ENCODE results near the gene MUSK.

Gene MUSK

DNA sequence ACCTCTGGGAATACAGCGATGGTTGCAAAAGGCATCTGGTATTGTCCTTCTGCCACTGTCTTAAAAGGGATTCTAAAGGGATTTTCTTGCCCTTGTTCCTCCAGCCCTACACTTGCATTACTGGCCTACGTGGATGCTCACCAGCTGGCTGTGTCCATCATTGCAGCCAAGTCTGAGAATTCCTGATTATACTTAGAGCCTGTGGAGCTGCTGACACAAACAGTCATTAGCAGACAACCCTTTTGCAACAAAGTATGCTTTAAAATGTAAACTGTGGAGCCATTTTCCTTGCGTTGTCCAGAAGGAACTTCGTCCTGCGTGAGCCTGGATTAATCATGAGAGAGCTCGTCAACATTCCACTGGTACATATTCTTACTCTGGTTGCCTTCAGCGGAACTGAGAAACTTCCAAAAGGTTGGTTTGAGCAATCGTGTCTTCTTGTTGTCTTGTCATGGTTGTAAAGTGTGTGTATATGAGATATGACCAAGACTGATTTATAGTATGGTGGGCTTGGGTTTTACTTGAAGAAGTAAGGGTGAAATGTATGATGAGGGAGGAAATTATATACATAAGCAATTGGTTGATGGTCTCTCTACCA lies at the start of gene MUSK:
MUSK (plus strand) TSS at position 222 of the 598 bp plus-strand sequence; CDS start at position 336, 114 bp downstream.
- no peak within 1 kb of the TSS for H3K4me3 ChIP-seq (ENCODE audit: low read length)
- TF ChIP-seq ZNF274 (IDR thresholded peaks at IDR 0.05; ENCODE audit: low read depth, low read length): no peak

DNA sequence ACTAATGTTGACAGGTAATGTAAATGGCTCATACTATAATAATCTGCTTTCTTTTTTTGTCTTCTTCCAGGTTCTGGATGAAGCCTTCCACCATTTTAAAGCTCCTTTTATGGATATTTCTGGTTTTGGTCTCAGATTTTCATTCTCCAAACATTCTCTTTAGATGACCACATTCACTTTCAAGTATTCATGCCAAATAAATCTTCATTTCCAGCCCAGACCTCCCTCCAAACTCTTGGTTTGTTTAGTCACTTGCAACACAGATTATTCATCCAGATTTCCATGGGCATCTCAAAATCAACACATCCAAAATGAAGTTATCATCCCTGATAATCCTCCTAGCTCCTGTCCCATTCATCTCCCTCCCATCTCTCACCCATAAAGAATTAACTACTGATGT lies 48.8 kb upstream of the MUSK start:
- H3K4me3 ChIP-seq (ENCODE audit: low read length): no peak overlapping the region

GRCh38 chr9:110620726-110621125 lies 47.9 kb upstream of the MUSK start:
- H3K4me3 ChIP-seq (ENCODE audit: low read length): no peak overlapping the region
- TF ChIP-seq ZNF274 (IDR thresholded peaks at IDR 0.05; ENCODE audit: low read depth, low read length): no peak

More for the DNA sequence above, 48.8 kb upstream of the MUSK start:
- TF ChIP-seq ZNF274 (IDR thresholded peaks at IDR 0.05; ENCODE audit: low read depth, low read length): no peak

GRCh38 chr9:110622368-110622767 lies 46.2 kb upstream of the MUSK start:
- H3K4me3 ChIP-seq (ENCODE audit: low read length): no peak overlapping the region
- TF ChIP-seq ZNF274 (IDR thresholded peaks at IDR 0.05; ENCODE audit: low read depth, low read length): no peak

DNA sequence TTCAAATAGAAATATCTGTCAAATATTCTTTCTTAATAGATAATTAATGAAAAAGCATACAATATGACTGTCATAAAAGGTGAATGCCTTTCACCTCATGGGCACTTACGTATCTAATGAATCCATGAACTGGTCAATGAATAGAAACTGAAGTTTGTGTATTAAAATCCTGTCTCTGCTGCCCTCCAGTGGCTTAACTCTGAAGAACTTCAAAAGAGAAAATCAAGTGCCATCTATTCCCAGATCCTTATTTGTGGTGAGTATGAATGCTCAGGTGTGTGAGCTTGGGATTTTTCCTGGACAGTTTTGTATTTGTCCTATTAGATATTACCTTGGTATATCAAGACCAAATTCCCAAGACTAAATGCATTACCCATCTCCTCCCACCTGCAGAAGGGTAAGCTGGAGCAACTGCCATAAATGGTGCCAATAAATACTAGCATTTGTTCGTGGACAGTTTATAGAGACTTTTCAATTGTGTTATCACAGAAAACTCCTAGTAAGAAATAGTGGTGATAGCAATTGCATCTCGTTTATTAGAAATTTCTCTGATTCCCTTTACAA lies 45.0 kb upstream of the MUSK start:
- TF ChIP-seq ZNF274 (IDR thresholded peaks at IDR 0.05; ENCODE audit: low read depth, low read length): no peak
- no peak overlapping the region for H3K4me3 ChIP-seq (ENCODE audit: low read length)

- no peak for TF ChIP-seq ZNF274 (IDR thresholded peaks at IDR 0.05; ENCODE audit: low read depth, low read length)
- no peak overlapping the region for H3K4me3 ChIP-seq (ENCODE audit: low read length)
Observed at GRCh38 chr9:110626101-110626829, 42.3 kb upstream of the MUSK start.

DNA sequence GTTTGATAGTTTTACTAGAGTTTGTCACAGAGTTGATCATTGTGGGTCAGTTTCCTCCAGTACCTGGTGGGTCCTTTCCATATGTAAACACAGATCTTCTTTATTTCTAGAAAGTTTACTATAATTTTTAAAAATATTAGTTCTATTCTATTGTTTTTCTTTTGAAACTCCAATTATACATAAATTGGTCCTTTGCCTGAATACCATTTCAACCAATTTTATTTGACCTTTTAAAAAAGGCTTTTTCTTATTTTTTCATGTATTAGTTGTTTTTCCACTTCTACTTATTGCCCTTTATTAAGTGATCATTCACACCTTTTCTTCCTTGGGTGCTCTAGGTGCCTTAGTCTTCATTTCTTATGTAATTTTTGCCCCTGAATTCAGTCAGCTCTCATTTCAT lies 33.0 kb upstream of the MUSK start:
- TF ChIP-seq ZNF274 (IDR thresholded peaks at IDR 0.05; ENCODE audit: low read depth, low read length): no peak

DNA sequence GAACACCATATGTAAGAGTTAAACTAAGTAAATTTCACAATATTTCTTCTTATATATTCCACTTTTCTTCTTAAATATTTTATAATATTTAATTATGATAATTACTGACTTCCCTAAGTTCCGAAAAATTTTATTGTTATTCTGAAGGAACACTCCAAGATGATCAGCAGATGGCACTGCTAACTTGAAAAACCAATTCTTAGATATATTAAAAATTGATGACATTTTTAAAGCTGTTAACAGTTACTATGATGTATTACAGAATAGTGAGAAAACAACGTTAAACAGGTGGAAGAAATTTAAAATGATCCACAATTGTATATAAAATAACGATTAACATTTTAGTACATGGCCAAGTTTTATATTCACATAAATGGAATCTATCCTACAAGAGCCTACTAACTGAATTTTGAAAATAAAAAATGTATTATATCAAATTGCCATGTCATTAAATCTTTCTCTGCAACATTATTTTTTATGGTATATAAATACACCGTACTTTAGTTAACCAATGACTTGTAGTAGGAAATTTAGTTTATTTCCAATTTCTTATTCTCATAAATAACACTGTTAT lies 30.1 kb upstream of the MUSK start:
- H3K4me3 ChIP-seq (ENCODE audit: low read length): no peak overlapping the region
- no peak for TF ChIP-seq ZNF274 (IDR thresholded peaks at IDR 0.05; ENCODE audit: low read depth, low read length)

More for the DNA sequence above, 33.0 kb upstream of the MUSK start:
- H3K4me3 ChIP-seq (ENCODE audit: low read length): no peak overlapping the region

- H3K4me3 ChIP-seq (ENCODE audit: low read length): no peak overlapping the region
- no peak for TF ChIP-seq ZNF274 (IDR thresholded peaks at IDR 0.05; ENCODE audit: low read depth, low read length)
Observed at GRCh38 chr9:110640736-110641135, 27.9 kb upstream of the MUSK start.

GRCh38 chr9:110641293-110641692 lies 27.3 kb upstream of the MUSK start:
- no peak overlapping the region for H3K4me3 ChIP-seq (ENCODE audit: low read length)
- no peak for TF ChIP-seq ZNF274 (IDR thresholded peaks at IDR 0.05; ENCODE audit: low read depth, low read length)

GRCh38 chr9:110648696-110649095 lies 19.9 kb upstream of the MUSK start:
- TF ChIP-seq ZNF274 (IDR thresholded peaks at IDR 0.05; ENCODE audit: low read depth, low read length): no peak
- no peak overlapping the region for H3K4me3 ChIP-seq (ENCODE audit: low read length)

DNA sequence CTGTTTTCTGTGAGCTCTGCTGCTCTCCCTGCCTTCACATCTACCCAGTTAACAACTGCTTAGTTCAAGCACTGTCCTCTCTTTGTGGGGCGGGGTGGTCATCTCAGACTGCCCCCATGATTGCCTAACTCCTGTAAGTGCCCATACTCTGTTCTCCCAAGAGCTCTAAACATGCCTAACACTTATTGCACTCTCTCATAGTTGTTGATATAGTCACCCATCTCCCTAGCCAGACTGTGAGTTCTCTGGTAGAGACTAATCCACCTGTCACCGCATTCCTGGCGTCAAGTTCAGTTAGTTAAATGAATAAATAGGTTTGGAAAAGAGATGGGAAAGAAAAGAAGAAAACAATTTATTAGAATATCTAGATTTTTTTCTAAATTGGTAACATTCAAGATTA lies 18.3 kb upstream of the MUSK start:
- TF ChIP-seq ZNF274 (IDR thresholded peaks at IDR 0.05; ENCODE audit: low read depth, low read length): no peak
- H3K4me3 ChIP-seq (ENCODE audit: low read length): no peak overlapping the region

- H3K4me3 ChIP-seq (ENCODE audit: low read length): no peak overlapping the region
- TF ChIP-seq ZNF274 (IDR thresholded peaks at IDR 0.05; ENCODE audit: low read depth, low read length): no peak
Observed at GRCh38 chr9:110650991-110651411, 17.6 kb upstream of the MUSK start.

GRCh38 chr9:110655754-110656641 lies 12.6 kb upstream of the MUSK start:
- no peak for TF ChIP-seq ZNF274 (IDR thresholded peaks at IDR 0.05; ENCODE audit: low read depth, low read length)

More at GRCh38 chr9:110655754-110656641, 12.6 kb upstream of the MUSK start:
- H3K4me3 ChIP-seq (ENCODE audit: low read length): no peak overlapping the region

Data from GM08714 (cell line).